HepG2 (cell line): ENCODE results near the gene NGRN. TPM values are rescaled to one million over a fixed set of nuclear protein-coding genes. Genes with fewer than 3 reads are reported as not detected.
A peak's percentile ranks its signal among the peaks of the same experiment; 100 is the strongest.

Source experiments
- FOXA1 ChIP-seq, 2 experiments: fragments of 450-650 bp in 1 of 2; sonication (generic) in 1 of 2; formaldehyde crosslinking in 1 of 2; IDR thresholded peaks; 2 replicates each; pipeline versions ENCODE4 v1.4.0 to v1.6.1; 2016 to 2020; ENCODE audit warnings: missing genetic modification reagents in 1 of 2
- FOXK1 ChIP-seq: sonication (generic); formaldehyde crosslinking; IDR thresholded peaks from 2 replicates; pipeline ENCODE4 v1.4.0; 2020; ENCODE audit warnings: low read depth, missing genetic modification reagents, borderline replicate concordance
- NAIF1 ChIP-seq: sonication (generic); formaldehyde crosslinking; IDR thresholded peaks from 2 replicates; pipeline ENCODE4 v1.5.0; 2020; ENCODE audit warnings: mild to moderate bottlenecking, missing genetic modification reagents, borderline replicate concordance
- PAX8 ChIP-seq: sonication (generic); formaldehyde crosslinking; IDR thresholded peaks from 2 replicates; pipeline ENCODE4 v1.8.0; 2022; ENCODE audit warnings: mild to moderate bottlenecking, missing genetic modification reagents, borderline replicate concordance
- POLR2AphosphoS5 ChIP-seq: IDR thresholded peaks from 2 replicates; pipeline ENCODE4 v1.6.1; 2012; ENCODE audit warnings: low read depth, low read length
- RARA ChIP-seq: IDR thresholded peaks from 2 replicates; pipeline ENCODE4 v1.6.1; 2016; ENCODE audit warnings: missing genetic modification reagents, missing compliant biosample characterization
- THYN1 ChIP-seq: sonication (generic); formaldehyde crosslinking; IDR thresholded peaks from 2 replicates; pipeline ENCODE4 v1.8.1; 2023; ENCODE audit warnings: low read depth, mild to moderate bottlenecking, moderate library complexity, missing genetic modification reagents, borderline replicate concordance
- XBP1 ChIP-seq: sonication (generic); formaldehyde crosslinking; IDR thresholded peaks from 2 replicates; pipeline ENCODE4 v1.5.0; 2020; ENCODE audit warnings: missing genetic modification reagents
- XRCC5 ChIP-seq: fragments of 200-400 bp; formaldehyde crosslinking; optimal IDR thresholded peaks from 2 replicates; pipeline ENCODE3; 2017; ENCODE audit warnings: mild to moderate bottlenecking, low read length
- ZFAT ChIP-seq: sonication (generic); formaldehyde crosslinking; conservative IDR thresholded peaks from 2 replicates; pipeline ENCODE4 v1.8.1; 2023; ENCODE audit warnings: missing genetic modification reagents, inconsistent platforms
- ZNF207 ChIP-seq: fragments of 450-650 bp; IDR thresholded peaks from 2 replicates; pipeline ENCODE4 v1.6.1; 2016; ENCODE audit warnings: antibody characterized with exemption, borderline replicate concordance
- ZNF567 ChIP-seq: sonication (generic); formaldehyde crosslinking; IDR thresholded peaks from 2 replicates; pipeline ENCODE4 v1.8.1; 2023; ENCODE audit warnings: mild to moderate bottlenecking, missing genetic modification reagents, borderline replicate concordance
- ZNF605 ChIP-seq: sonication (generic); formaldehyde crosslinking; IDR thresholded peaks from 2 replicates; pipeline ENCODE4 v1.8.0; 2022; ENCODE audit warnings: mild to moderate bottlenecking, missing genetic modification reagents
- ZNF644 ChIP-seq: IDR thresholded peaks from 2 replicates; pipeline ENCODE4 v1.6.1; 2016; ENCODE audit warnings: low read depth
- ZNF670 ChIP-seq: sonication (generic); formaldehyde crosslinking; IDR thresholded peaks from 2 replicates; pipeline ENCODE4 v1.8.0; 2022; ENCODE audit warnings: mild to moderate bottlenecking, missing genetic modification reagents, borderline replicate concordance
- ZNF703 ChIP-seq: sonication (generic); formaldehyde crosslinking; IDR thresholded peaks from 2 replicates; pipeline ENCODE4 v1.5.1; 2020; ENCODE audit warnings: missing genetic modification reagents, mild to moderate bottlenecking, moderate library complexity, borderline replicate concordance
- ZNF768 ChIP-seq: sonication (generic); formaldehyde crosslinking; IDR thresholded peaks from 2 replicates; pipeline ENCODE4 v1.4.0; 2020; ENCODE audit warnings: missing genetic modification reagents
- polyA plus RNA-seq, 8 experiments: library from polyadenylated mRNA; depleted of rRNA in 3 of 8; stranded (reverse) in 7 of 8; unstranded in 1 of 8; fragments of >200 nt; fragmentation: Illumina TruSeq in 4 of 8; extraction: Trizol in 4 of 8; gene quantifications; 2 replicates each; pipeline versions ENCODE4 v1.2.1 to v1.2.3, GENCODE V29; 2011 to 2016; ENCODE audit warnings: low read depth in 4 of 8, missing spikeins in 1 of 8, mixed read lengths in 1 of 8; ENCODE audit not compliant: insufficient read depth in 1 of 8
- total RNA-seq, 5 experiments: library from RNA; depleted of rRNA; stranded (reverse); fragments of >200 nt; fragmentation: Illumina TruSeq; extraction: Trizol; gene quantifications; 2 replicates each; pipeline ENCODE4 v1.2.3, GENCODE V29; 2016; ENCODE audit warnings: low read depth in 1 of 5
- TF ChIP-seq, protein P1 (sequence below): IDR thresholded peaks from 2 replicates; pipeline ENCODE4 v1.6.1; 2016; ENCODE audit warnings: mild to moderate bottlenecking
- TF ChIP-seq, protein P2 (sequence below): sonication (generic); formaldehyde crosslinking; IDR thresholded peaks from 2 replicates; pipeline ENCODE4 v1.5.0; 2020; ENCODE audit warnings: mild to moderate bottlenecking, low read depth, missing genetic modification reagents, borderline replicate concordance
- TF ChIP-seq, protein P3 (sequence below), 2 experiments: IDR thresholded peaks; 2 replicates each; pipeline ENCODE4 v1.6.1; 2011 to 2012; ENCODE audit warnings: low read length in 2 of 2, borderline replicate concordance in 1 of 2, low read depth in 1 of 2, mild to moderate bottlenecking in 1 of 2, moderate library complexity in 1 of 2
- TF ChIP-seq, protein P4 (sequence below), 2 experiments: sonication (generic) in 1 of 2; formaldehyde crosslinking in 1 of 2; IDR thresholded peaks; 2 replicates each; pipeline versions ENCODE4 v1.4.0 to v1.6.1; 2018 to 2020; ENCODE audit warnings: missing genetic modification reagents in 2 of 2, borderline replicate concordance in 1 of 2, low read depth in 1 of 2, mild to moderate bottlenecking in 1 of 2, missing biosample characterization in 1 of 2

Gene NGRN
- total and polyA plus RNA-seq, 2 of the 13 experiments (the other 11 are each of a cell fraction or from before 2014, with no cell fraction given) = 39.8 to 63.7 TPM

DNA sequence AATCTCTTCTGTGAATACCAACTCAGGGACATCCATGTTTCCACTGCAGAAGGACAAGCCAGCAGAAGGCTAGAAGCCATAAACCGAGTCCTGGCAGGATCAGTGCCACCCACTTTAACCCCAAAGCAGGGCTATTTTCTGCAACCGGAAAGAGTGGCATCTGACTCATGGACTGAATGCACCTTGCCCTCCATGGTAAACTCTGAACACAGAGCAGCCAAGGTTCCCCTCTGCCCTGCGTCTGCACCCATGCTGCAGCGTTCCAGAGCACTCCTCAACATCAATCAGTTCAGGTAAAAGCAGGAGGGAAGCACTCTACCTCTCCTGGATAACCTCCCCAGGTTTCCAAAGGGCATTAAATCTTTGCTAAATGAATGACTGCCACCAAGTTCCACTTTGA, 801 bp upstream of the NGRN start (continued):
- TF ChIP-seq ZNF670 (no peak; the same call in 1 of the 2 replicates), THYN1 (CRISPR knock-in tag) (0 out of 2 replicates have a peak, but pooled peaks have one; percentile 6), POLR2AphosphoS5 (peak; percentile 43; the same call in 1 of the 2 replicates), XRCC5 (no peak), ZNF644 (no peak), ZNF567 (CRISPR knock-in tag) (0 out of 2 replicates have a peak, but pooled peaks have one; percentile 22), FOXA1 (IDR thresholded peaks at IDR 0.05) (no peak), FOXA1 (CRISPR knock-in tag; IDR thresholded peaks at IDR 0.05) (no peak), PAX8 (CRISPR knock-in tag) (no peak), ZNF207 (no peak), ZFAT (CRISPR knock-in tag) (no peak), XBP1 (CRISPR knock-in tag) (no peak), ZNF768 (CRISPR knock-in tag) (no peak), RARA (CRISPR knock-in tag) (peak; percentile 56), FOXK1 (CRISPR knock-in tag) (no peak), ZNF605 (no peak; the same call in 1 of the 2 replicates), ZNF703 (CRISPR knock-in tag) (no peak), NAIF1 (CRISPR knock-in tag) (no peak)
- TF ChIP-seq, protein P1, sequence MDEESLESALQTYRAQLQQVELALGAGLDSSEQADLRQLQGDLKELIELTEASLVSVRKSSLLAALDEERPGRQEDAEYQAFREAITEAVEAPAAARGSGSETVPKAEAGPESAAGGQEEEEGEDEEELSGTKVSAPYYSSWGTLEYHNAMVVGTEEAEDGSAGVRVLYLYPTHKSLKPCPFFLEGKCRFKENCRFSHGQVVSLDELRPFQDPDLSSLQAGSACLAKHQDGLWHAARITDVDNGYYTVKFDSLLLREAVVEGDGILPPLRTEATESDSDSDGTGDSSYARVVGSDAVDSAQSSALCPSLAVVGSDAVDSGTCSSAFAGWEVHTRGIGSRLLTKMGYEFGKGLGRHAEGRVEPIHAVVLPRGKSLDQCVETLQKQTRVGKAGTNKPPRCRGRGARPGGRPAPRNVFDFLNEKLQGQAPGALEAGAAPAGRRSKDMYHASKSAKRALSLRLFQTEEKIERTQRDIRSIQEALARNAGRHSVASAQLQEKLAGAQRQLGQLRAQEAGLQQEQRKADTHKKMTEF (CRISPR knock-in tag) = no peak
- TF ChIP-seq, protein P2, sequence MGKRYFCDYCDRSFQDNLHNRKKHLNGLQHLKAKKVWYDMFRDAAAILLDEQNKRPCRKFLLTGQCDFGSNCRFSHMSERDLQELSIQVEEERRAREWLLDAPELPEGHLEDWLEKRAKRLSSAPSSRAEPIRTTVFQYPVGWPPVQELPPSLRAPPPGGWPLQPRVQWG (CRISPR knock-in tag) = no peak
- TF ChIP-seq, protein P3, sequence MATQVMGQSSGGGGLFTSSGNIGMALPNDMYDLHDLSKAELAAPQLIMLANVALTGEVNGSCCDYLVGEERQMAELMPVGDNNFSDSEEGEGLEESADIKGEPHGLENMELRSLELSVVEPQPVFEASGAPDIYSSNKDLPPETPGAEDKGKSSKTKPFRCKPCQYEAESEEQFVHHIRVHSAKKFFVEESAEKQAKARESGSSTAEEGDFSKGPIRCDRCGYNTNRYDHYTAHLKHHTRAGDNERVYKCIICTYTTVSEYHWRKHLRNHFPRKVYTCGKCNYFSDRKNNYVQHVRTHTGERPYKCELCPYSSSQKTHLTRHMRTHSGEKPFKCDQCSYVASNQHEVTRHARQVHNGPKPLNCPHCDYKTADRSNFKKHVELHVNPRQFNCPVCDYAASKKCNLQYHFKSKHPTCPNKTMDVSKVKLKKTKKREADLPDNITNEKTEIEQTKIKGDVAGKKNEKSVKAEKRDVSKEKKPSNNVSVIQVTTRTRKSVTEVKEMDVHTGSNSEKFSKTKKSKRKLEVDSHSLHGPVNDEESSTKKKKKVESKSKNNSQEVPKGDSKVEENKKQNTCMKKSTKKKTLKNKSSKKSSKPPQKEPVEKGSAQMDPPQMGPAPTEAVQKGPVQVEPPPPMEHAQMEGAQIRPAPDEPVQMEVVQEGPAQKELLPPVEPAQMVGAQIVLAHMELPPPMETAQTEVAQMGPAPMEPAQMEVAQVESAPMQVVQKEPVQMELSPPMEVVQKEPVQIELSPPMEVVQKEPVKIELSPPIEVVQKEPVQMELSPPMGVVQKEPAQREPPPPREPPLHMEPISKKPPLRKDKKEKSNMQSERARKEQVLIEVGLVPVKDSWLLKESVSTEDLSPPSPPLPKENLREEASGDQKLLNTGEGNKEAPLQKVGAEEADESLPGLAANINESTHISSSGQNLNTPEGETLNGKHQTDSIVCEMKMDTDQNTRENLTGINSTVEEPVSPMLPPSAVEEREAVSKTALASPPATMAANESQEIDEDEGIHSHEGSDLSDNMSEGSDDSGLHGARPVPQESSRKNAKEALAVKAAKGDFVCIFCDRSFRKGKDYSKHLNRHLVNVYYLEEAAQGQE (IDR thresholded peaks at IDR 0.05; ENCODE audit: borderline replicate concordance in 1 of 2, low read depth in 1 of 2, low read length in 2 of 2) = no peak
- TF ChIP-seq, protein P4, sequence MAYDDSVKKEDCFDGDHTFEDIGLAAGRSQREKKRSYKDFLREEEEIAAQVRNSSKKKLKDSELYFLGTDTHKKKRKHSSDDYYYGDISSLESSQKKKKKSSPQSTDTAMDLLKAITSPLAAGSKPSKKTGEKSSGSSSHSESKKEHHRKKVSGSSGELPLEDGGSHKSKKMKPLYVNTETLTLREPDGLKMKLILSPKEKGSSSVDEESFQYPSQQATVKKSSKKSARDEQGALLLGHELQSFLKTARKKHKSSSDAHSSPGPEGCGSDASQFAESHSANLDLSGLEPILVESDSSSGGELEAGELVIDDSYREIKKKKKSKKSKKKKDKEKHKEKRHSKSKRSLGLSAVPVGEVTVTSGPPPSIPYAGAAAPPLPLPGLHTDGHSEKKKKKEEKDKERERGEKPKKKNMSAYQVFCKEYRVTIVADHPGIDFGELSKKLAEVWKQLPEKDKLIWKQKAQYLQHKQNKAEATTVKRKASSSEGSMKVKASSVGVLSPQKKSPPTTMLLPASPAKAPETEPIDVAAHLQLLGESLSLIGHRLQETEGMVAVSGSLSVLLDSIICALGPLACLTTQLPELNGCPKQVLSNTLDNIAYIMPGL (CRISPR knock-in tag; IDR thresholded peaks at IDR 0.05; ENCODE audit: borderline replicate concordance in 1 of 2, low read depth in 1 of 2) = 0 out of 4 replicates have a peak, but pooled peaks of 1 of the 2 experiments have one; percentile 1
